ENCODE results near the gene HSP90AB1. TPM values are rescaled to one million over a fixed set of nuclear protein-coding genes. Genes with fewer than 3 reads are reported as not detected.

Gene HSP90AB1
- polyA plus RNA-seq, 1 donor from 2014 or later, result 522 TPM

GRCh38 chr6:44284867-44285266 is 38.0 kb downstream of the HSP90AB1 start:
- no peaks in the 10 kb centered on the region for H3K27me3 ChIP-seq (ENCODE audit: insufficient read depth, low read depth, low read length)
- no peak overlapping the region for H3K9ac ChIP-seq (ENCODE audit: low read length)
- no peak overlapping the region for H3K27ac ChIP-seq (ENCODE audit: low read length)
- no peaks in the 10 kb centered on the region for H4K20me1 ChIP-seq (ENCODE audit: insufficient read depth)
- H3K9me2 ChIP-seq (ENCODE audit: insufficient read depth, low read length), result no peaks in the 10 kb centered on the region
- H3K4me3 ChIP-seq (ENCODE audit: low read length), result no peak overlapping the region
- no peaks in the 10 kb centered on the region for H3F3A ChIP-seq (ENCODE audit: insufficient read depth, low read length, poor library complexity, severe bottlenecking)
- no peak overlapping the region for H3K4me2 ChIP-seq (ENCODE audit: low read length)
- H3K9me3 ChIP-seq (ENCODE audit: low read length), result no peaks in the 10 kb centered on the region
- no peaks in the 10 kb centered on the region for H3K79me2 ChIP-seq (replicated peaks; ENCODE audit: insufficient read depth, low read length)
- TF ChIP-seq REST (IDR thresholded peaks at IDR 0.05; ENCODE audit: borderline replicate concordance), result no peak
- no peak for TF ChIP-seq CTCF (IDR thresholded peaks at IDR 0.05; ENCODE audit: poor library complexity, severe bottlenecking)
- TF ChIP-seq RAD21 (conservative IDR thresholded peaks at IDR 0.05), result no peak
- no peak for TF ChIP-seq TAF1 (IDR thresholded peaks at IDR 0.05; ENCODE audit: low read depth)
- TF ChIP-seq EZH2 (IDR thresholded peaks at IDR 0.05; ENCODE audit: borderline replicate concordance, insufficient read depth, low read length, poor library complexity, severe bottlenecking), result no peak
- no peak for TF ChIP-seq POLR2AphosphoS5 (IDR thresholded peaks at IDR 0.05)
- no peak for TF ChIP-seq MXI1 (conservative IDR thresholded peaks at IDR 0.05; ENCODE audit: poor library complexity, severe bottlenecking)
- no peak for TF ChIP-seq SMC3 (conservative IDR thresholded peaks at IDR 0.05; ENCODE audit: poor library complexity)
- no peak for TF ChIP-seq EP300 (conservative IDR thresholded peaks at IDR 0.05; ENCODE audit: poor library complexity, severe bottlenecking)
- H3K36me3 ChIP-seq (ENCODE audit: insufficient read depth, low read length), result no peaks in the 10 kb centered on the region
- H2AFZ ChIP-seq (ENCODE audit: low read depth, low read length), result no peak overlapping the region

GRCh38 chr6:44285552-44286284 is 38.8 kb downstream of the HSP90AB1 start:
- Histone ChIP-seq H3K4me2 (ENCODE audit: low read length) (no peak overlapping the region), H3K4me3 (ENCODE audit: low read length) (no peak overlapping the region), H3K9ac (ENCODE audit: low read length) (no peak overlapping the region), H4K20me1 (ENCODE audit: insufficient read depth) (no peaks in the 10 kb centered on the region), H3K9me3 (ENCODE audit: low read length) (no peaks in the 10 kb centered on the region), H2AFZ (ENCODE audit: low read depth, low read length) (no peak overlapping the region), H3K36me3 (ENCODE audit: insufficient read depth, low read length) (no peaks in the 10 kb centered on the region), H3F3A (ENCODE audit: insufficient read depth, low read length, poor library complexity, severe bottlenecking) (no peaks in the 10 kb centered on the region), H3K27ac (ENCODE audit: low read length) (no peak overlapping the region), H3K27me3 (ENCODE audit: insufficient read depth, low read depth, low read length) (no peaks in the 10 kb centered on the region), H3K9me2 (ENCODE audit: insufficient read depth, low read length) (no peaks in the 10 kb centered on the region), H3K79me2 (replicated peaks; ENCODE audit: insufficient read depth, low read length) (no peaks in the 10 kb centered on the region)
- TF ChIP-seq MXI1 (conservative IDR thresholded peaks at IDR 0.05; ENCODE audit: poor library complexity, severe bottlenecking), result no peak
- TF ChIP-seq EP300 (conservative IDR thresholded peaks at IDR 0.05; ENCODE audit: poor library complexity, severe bottlenecking), result no peak
- TF ChIP-seq EZH2 (IDR thresholded peaks at IDR 0.05; ENCODE audit: borderline replicate concordance, insufficient read depth, low read length, poor library complexity, severe bottlenecking), result no peak
- TF ChIP-seq TAF1 (IDR thresholded peaks at IDR 0.05; ENCODE audit: low read depth), result no peak
- no peak for TF ChIP-seq POLR2AphosphoS5 (IDR thresholded peaks at IDR 0.05)
- TF ChIP-seq SMC3 (conservative IDR thresholded peaks at IDR 0.05; ENCODE audit: poor library complexity), result no peak
- no peak for TF ChIP-seq REST (IDR thresholded peaks at IDR 0.05; ENCODE audit: borderline replicate concordance)
- no peak for TF ChIP-seq RAD21 (conservative IDR thresholded peaks at IDR 0.05)
- no peak for TF ChIP-seq CTCF (IDR thresholded peaks at IDR 0.05; ENCODE audit: poor library complexity, severe bottlenecking)

Data from neural cell (in vitro differentiated cells).